Endodermal cell (in vitro differentiated cells): Measurements from ENCODE around the gene ITM2C. TPM values are rescaled to one million over a fixed set of nuclear protein-coding genes. Genes with fewer than 3 reads are reported as not detected.

Source experiments
- DNase-seq: peaks from one replicate; pipeline ENCODE4 v3.0.0-alpha.2; 2017
- H3K27ac ChIP-seq: 2 replicates; pipeline ENCODE4 v1.5.1; 2013; ENCODE audit warnings: mild to moderate bottlenecking, low read depth, low read length, moderate library complexity
- H3K27me3 ChIP-seq: 2 replicates; pipeline ENCODE4 v1.6.1; 2013; ENCODE audit warnings: mild to moderate bottlenecking, low read length, moderate library complexity; ENCODE audit not compliant: insufficient read depth, control insufficient read depth, poor library complexity, severe bottlenecking
- H3K36me3 ChIP-seq: 2 replicates; pipeline ENCODE4 v1.7.0; 2013; ENCODE audit warnings: mild to moderate bottlenecking, low read length, moderate library complexity; ENCODE audit not compliant: control insufficient read depth, insufficient read depth
- H3K4me1 ChIP-seq: one replicate; pipeline ENCODE4 v1.7.0; 2013; ENCODE audit warnings: low read length; ENCODE audit not compliant: control insufficient read depth, insufficient read depth
- H3K4me3 ChIP-seq: 2 replicates; pipeline ENCODE4 v1.5.1; 2013; ENCODE audit warnings: mild to moderate bottlenecking, low read length, moderate library complexity
- H3K9ac ChIP-seq: 2 replicates; pipeline ENCODE4 v1.6.1; 2013; ENCODE audit warnings: mild to moderate bottlenecking, low read length, moderate library complexity; ENCODE audit not compliant: poor library complexity, severe bottlenecking; ENCODE audit errors: extremely low read depth
- H3K9me3 ChIP-seq: 2 replicates; pipeline ENCODE4 v1.6.1; 2013; ENCODE audit warnings: mild to moderate bottlenecking, low read length, moderate library complexity; ENCODE audit not compliant: control insufficient read depth
- H3K27ac Mint-ChIP-seq: 2 replicates; pipeline ENCODE4 v1.8.0; 2020; ENCODE audit warnings: mixed read lengths
- H3K27me3 Mint-ChIP-seq: 2 replicates; pipeline ENCODE4 v1.8.0; 2021; ENCODE audit warnings: mild to moderate bottlenecking, mixed read lengths; ENCODE audit not compliant: insufficient read depth
- H3K36me3 Mint-ChIP-seq: 2 replicates; pipeline ENCODE4 v1.8.0; 2020; ENCODE audit warnings: low read depth, mixed read lengths
- H3K4me1 Mint-ChIP-seq: 2 replicates; pipeline ENCODE4 v1.8.0; 2020; ENCODE audit warnings: mixed read lengths
- H3K4me3 Mint-ChIP-seq: 2 replicates; pipeline ENCODE4 v1.8.0; 2020; ENCODE audit warnings: mild to moderate bottlenecking, moderate library complexity, mixed read lengths
- H3K9me3 Mint-ChIP-seq: 2 replicates; pipeline ENCODE4 v1.8.0; 2020; ENCODE audit warnings: mild to moderate bottlenecking, mixed read lengths
- WGBS, 2 experiments: methylation state at CpG; one replicate each; pipeline versions ENCODE4 v1.1.5 to v1.1.7; 2013; ENCODE audit warnings: missing lambda C conversion rate in 2 of 2, mixed read lengths in 1 of 2; ENCODE audit not compliant: insufficient coverage in 1 of 2, insufficient read length in 1 of 2; 5-methylcytosine and 5-hydroxymethylcytosine counted together
- total RNA-seq, 2 donors: library from RNA; stranded (reverse); fragmentation: NEBNext Ultra II Directional in 1 of 2; extraction: Animal tissue kit (Norgen Biotek cat#: 25700) in 1 of 2; gene quantifications; 2 replicates in 1 of 2; 3 replicates in 1 of 2; pipeline ENCODE4 v1.2.1, GENCODE V29; 2021
- TF ChIP-seq, protein P1 (sequence below): fragments of 200-600 bp; sonication (generic); conservative IDR thresholded peaks from 2 replicates; pipeline ENCODE4 v1.5.0; 2021; ENCODE audit warnings: antibody characterized with exemption, mild to moderate bottlenecking

Gene ITM2C
- total RNA-seq, 2 donors from 2014 or later: 208 to 269 TPM

DNA sequence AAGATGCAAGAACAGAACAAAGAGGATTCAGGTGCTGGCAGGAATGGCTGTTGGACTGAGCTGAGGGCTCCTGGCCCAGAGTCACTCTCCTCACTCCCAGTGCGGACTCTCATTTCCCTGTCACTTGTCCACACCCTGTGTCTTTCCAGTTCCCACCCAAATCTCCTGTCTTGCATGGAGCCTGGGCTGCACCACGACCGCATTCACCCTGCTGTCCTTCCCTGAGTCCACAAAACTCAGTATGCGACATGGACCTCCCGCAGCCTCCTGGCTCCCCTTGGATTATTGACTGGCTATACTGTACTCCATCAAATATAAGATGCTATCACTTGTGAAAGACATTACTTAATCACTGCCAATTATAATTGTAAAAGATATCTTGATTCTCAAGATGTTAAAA, 2.5 kb upstream of the ITM2C start:
- Histone ChIP-seq H3K36me3 (no peaks in the 10 kb centered on the region), H3K4me3 (no peak overlapping the region), H3K4me1 (peaks cover 11% of the 10 kb centered on the region), H3K9me3 (no peaks in the 10 kb centered on the region), H3K9ac (no peak overlapping the region), H3K27me3 (no peaks in the 10 kb centered on the region), H3K27ac (no peak overlapping the region)
- Mint-ChIP-seq H3K4me3 (no peak overlapping the region), H3K9me3 (no peaks in the 10 kb centered on the region), H3K36me3 (no peaks in the 10 kb centered on the region), H3K27me3 (peaks cover 13% of the 10 kb centered on the region), H3K27ac (no peak overlapping the region), H3K4me1 (peaks cover 18% of the 10 kb centered on the region)
- WGBS, 2 experiments: 86 to 90% methylated on average over 4 to 5 of the region's 5 CpGs
- no peak for DNase-seq
- TF ChIP-seq, protein P1, sequence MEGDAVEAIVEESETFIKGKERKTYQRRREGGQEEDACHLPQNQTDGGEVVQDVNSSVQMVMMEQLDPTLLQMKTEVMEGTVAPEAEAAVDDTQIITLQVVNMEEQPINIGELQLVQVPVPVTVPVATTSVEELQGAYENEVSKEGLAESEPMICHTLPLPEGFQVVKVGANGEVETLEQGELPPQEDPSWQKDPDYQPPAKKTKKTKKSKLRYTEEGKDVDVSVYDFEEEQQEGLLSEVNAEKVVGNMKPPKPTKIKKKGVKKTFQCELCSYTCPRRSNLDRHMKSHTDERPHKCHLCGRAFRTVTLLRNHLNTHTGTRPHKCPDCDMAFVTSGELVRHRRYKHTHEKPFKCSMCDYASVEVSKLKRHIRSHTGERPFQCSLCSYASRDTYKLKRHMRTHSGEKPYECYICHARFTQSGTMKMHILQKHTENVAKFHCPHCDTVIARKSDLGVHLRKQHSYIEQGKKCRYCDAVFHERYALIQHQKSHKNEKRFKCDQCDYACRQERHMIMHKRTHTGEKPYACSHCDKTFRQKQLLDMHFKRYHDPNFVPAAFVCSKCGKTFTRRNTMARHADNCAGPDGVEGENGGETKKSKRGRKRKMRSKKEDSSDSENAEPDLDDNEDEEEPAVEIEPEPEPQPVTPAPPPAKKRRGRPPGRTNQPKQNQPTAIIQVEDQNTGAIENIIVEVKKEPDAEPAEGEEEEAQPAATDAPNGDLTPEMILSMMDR: no peak

DNA sequence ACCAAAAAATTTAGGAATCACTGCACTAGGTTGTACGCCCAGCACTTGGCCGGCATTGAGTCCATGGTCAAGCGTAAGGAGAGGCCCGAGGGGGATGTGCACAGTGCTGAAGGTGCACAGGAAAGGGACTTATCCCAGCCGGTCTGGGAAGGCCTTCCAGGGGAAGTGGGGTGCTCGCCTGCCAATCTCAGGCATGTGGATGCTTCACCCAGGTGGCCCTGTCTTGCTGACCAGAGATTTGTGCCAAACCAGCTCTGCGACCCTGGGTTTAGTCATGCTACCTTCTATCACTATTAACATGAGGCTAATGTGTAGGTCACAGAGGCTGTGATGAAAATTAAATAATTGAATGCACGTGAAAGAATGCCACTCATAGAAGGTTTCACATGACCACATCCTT, 1.7 kb upstream of the ITM2C start:
- TF ChIP-seq, protein P1: no peak
- no peaks in the 10 kb centered on the region for H3K36me3 ChIP-seq
- H3K9me3 Mint-ChIP-seq: no peaks in the 10 kb centered on the region
- H3K27me3 ChIP-seq: no peaks in the 10 kb centered on the region
- no peak overlapping the region for H3K27ac ChIP-seq
- peaks cover 14% of the 10 kb centered on the region for H3K4me1 ChIP-seq
- H3K4me1 Mint-ChIP-seq: peaks cover 18% of the 10 kb centered on the region
- no peak overlapping the region for H3K9ac ChIP-seq
- H3K36me3 Mint-ChIP-seq: no peaks in the 10 kb centered on the region
- peaks cover 11% of the 10 kb centered on the region for H3K27me3 Mint-ChIP-seq
- peak; percentile 34 for DNase-seq
- WGBS, 2 experiments: 78 to 100% methylated on average over 3 to 8 of the region's 8 CpGs
- no peaks in the 10 kb centered on the region for H3K9me3 ChIP-seq
- H3K4me3 Mint-ChIP-seq: no peak overlapping the region
- H3K4me3 ChIP-seq: no peak overlapping the region
- no peak overlapping the region for H3K27ac Mint-ChIP-seq

DNA sequence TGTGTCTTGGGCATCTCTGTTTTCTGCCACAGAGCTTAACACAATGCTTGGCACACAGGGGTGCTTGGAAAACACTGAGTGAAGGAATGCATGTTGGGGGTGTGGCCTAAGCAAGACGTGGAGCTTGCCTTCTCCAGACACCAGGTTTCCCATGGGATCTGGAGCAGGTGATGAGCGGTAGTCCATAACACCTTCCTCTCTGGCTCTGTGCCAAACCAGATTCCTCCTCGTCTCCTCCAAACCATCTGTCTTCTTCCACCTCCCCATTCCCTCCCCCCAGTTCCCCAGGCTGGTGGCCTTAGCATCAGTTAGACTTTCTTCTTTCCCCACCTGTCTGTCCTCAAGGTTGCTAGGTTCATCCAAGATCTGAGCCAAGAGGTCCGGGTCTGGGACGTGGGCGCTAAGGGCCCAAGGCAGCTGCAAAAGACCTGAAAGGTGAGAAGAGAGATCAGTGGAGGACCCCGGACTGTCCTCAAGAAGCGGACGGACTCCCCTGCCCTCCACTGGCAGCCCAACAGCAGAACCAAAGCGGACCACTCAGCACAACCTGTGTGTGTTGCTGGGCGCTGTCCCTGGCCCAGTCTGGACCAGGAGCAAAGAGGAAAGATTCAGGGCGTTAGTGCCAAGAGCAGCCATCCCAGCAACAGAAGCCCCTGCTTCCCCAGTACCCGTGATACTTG, 1.2 kb upstream of the ITM2C start:
- Histone ChIP-seq H3K4me3 (no peak overlapping the region), H3K27ac (no peak overlapping the region)

More for the DNA sequence above, 1.2 kb upstream of the ITM2C start:
- no peak for DNase-seq
- TF ChIP-seq, protein P1: no peak
- Mint-ChIP-seq H3K27me3 (peaks cover 11% of the 10 kb centered on the region), H3K27ac (no peak overlapping the region), H3K9me3 (no peaks in the 10 kb centered on the region), H3K4me1 (peaks cover 22% of the 10 kb centered on the region), H3K36me3 (no peaks in the 10 kb centered on the region), H3K4me3 (peak overlapping the region; percentile 71)
- Histone ChIP-seq H3K4me1 (peaks cover 18% of the 10 kb centered on the region), H3K9me3 (no peaks in the 10 kb centered on the region), H3K27me3 (no peaks in the 10 kb centered on the region), H3K9ac (no peak overlapping the region), H3K36me3 (no peaks in the 10 kb centered on the region)
- whole genome bisulfite sequencing, 2 experiments: 88 to 94% methylated on average over 9 to 13 of the region's 13 CpGs
